Thymus (tissue), 11 donors: ENCODE data around the gene TEX2. TPM values are rescaled to one million over a fixed set of nuclear protein-coding genes. Genes with fewer than 3 reads are reported as not detected.

ENCODE experiments used
- DNase-seq, 9 donors: peaks; one replicate each; pipeline ENCODE4 v3.0.0-alpha.2; 2013; ENCODE audit warnings: low spot score in 9 of 9, low read depth in 6 of 9, missing footprints in 1 of 9
- H3K27ac ChIP-seq, 2 donors: one replicate each; pipeline ENCODE4 v1.5.1; 2013; ENCODE audit warnings: control low read depth in 1 of 2, low read depth in 1 of 2, low read length in 1 of 2, mild to moderate bottlenecking in 1 of 2, moderate library complexity in 1 of 2
- H3K27me3 ChIP-seq, 2 donors: one replicate each; pipeline ENCODE4 v1.5.1; 2013; ENCODE audit warnings: low read length in 1 of 2; ENCODE audit not compliant: control insufficient read depth in 2 of 2, insufficient read depth in 1 of 2
- H3K36me3 ChIP-seq, 2 donors: one replicate each; pipeline ENCODE4 v1.5.1; 2013; ENCODE audit warnings: low read length in 1 of 2, mild to moderate bottlenecking in 1 of 2, moderate library complexity in 1 of 2; ENCODE audit not compliant: control insufficient read depth in 2 of 2, insufficient read depth in 2 of 2
- H3K4me1 ChIP-seq, 2 donors: one replicate each; pipeline ENCODE4 v1.5.1; 2013; ENCODE audit warnings: low read length in 2 of 2; ENCODE audit not compliant: control insufficient read depth in 2 of 2, insufficient read depth in 2 of 2
- H3K4me3 ChIP-seq, 2 donors: one replicate each; pipeline ENCODE4 v1.5.1; 2013; ENCODE audit warnings: low read length in 2 of 2, control low read depth in 1 of 2, mild to moderate bottlenecking in 1 of 2
- H3K9me3 ChIP-seq, 2 donors: one replicate each; pipeline ENCODE4 v1.5.1; 2013; ENCODE audit warnings: low read length in 1 of 2, mild to moderate bottlenecking in 1 of 2; ENCODE audit not compliant: control insufficient read depth in 2 of 2, insufficient read depth in 1 of 2
- WGBS: extraction: QIAGEN DNeasy Blood & Tissue Kit; methylation state at CpG from one replicate; pipeline ENCODE4 v1.1.7; 2013; 5-methylcytosine and 5-hydroxymethylcytosine counted together
- polyA plus RNA-seq: library from polyadenylated mRNA; stranded (reverse); fragments of 200-250 nt; gene quantifications from one replicate; pipeline ENCODE4 v1.2.3, GENCODE V29; 2013
- total RNA-seq: library from RNA; stranded (reverse); fragments of 120-200 nt; gene quantifications from one replicate; pipeline ENCODE4 v1.2.4, GENCODE V29; 2013
- donor health status: healthy.

The TEX2 gene
- total and polyA plus RNA-seq, 2 donors = 8.0 to 8.7 TPM

DNA sequence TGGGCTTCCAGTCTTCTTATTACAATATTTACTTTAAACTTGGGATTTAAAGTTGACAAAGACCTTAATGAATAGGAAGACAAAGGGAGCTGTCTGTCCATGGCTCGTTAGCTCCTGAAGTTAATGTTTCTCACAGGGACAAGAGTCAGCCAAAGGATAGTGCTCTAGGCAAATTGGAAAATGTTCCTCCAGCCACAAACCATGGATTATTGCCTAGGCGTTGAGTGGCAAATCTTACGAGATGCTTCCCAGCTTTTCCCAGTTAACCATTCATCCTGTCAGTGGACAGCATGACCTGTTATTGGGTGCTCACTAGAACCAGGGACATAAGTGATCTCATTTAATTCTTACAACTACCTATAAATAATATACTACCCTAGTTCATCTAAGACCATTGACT lies 3.6 kb downstream of the TEX2 start:
- Histone ChIP-seq H3K36me3 (no peaks in the 10 kb centered on the region), H3K4me1 (peaks cover 24 to 28% of the 10 kb centered on the region in 2 donors), H3K27me3 (no peaks in the 10 kb centered on the region), H3K4me3 (no peak overlapping the region), H3K9me3 (no peaks in the 10 kb centered on the region), H3K27ac (no peak overlapping the region)
- 98% methylated on average over 3 of the region's 3 CpGs for WGBS
- DNase-seq = no peak

DNA sequence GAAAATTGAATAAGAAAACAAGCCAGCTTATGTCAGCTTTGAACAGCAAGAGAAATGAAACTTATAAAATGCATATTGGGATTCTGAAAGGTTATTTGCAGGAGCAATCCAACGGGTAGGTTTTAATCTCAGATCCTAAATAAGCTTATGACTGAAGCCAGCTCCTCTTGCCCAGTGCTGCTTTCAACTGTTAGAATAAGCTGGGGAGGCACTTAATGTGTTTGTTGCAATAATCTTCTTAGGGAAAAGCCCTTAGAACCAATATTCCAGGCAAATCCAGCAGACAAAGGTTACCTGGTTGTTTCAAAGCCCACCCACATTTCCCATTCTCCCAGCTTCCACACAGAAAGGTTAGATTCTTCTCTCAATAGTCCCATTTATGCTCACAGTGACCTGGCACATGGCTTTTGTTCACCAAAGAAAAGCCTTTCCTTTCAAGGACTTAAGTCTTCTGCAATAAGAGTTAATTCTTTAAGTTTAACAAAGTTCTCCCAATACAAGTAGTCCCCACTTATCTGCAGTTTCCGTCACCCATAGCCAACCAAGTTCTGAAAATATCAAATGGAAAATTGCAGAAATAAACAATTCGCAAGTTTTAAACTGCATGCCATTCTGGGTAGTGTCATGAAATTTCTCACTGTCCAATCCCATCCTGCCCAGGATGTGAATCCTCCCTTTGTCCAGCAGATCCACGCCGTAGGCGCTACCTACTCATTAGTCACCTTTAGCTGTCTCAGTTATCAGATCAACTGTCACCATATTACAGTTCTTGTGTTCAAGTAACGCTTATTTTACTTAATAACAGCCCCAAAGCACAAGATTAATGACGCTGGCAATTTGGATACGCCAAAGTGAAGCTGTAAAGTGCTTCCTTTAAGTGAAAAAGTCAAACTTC lies 5.9 kb downstream of the TEX2 start:
- 98% methylated on average over 9 of the region's 9 CpGs for WGBS
- H3K4me1 ChIP-seq = peaks cover 12 to 19% of the 10 kb centered on the region in 2 donors
- H3K36me3 ChIP-seq = no peaks in the 10 kb centered on the region
- no peak overlapping the region for H3K27ac ChIP-seq
- DNase-seq = no peak
- no peak overlapping the region for H3K4me3 ChIP-seq
- no peaks in the 10 kb centered on the region for H3K27me3 ChIP-seq
- H3K9me3 ChIP-seq = no peaks in the 10 kb centered on the region

DNA sequence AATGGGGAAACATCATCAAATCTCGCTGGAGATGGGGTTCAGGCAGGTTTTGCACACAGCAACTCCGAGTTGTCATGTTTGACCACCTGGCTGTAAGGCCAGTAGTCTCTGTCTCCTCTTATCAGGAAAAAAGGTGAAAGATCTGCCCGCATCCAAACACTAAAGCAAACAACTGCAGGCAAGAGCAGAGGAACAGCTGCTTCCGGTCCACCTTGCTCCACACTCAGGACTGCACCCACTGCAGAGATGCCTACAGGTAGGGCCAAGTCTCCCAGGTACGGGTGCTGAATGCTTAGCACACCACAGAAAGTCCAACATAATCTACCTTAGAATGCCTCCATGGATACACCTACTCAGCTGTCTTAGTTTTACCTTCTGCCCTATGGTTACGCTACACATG lies 7.3 kb downstream of the TEX2 start:
- 99% methylated on average over 6 of the region's 6 CpGs for WGBS
- no peak overlapping the region for H3K27ac ChIP-seq
- no peak overlapping the region for H3K4me3 ChIP-seq
- no peaks in the 10 kb centered on the region for H3K36me3 ChIP-seq
- H3K27me3 ChIP-seq = no peaks in the 10 kb centered on the region
- H3K4me1 ChIP-seq = peaks cover 4 to 9% of the 10 kb centered on the region in 2 donors
- no peaks in the 10 kb centered on the region for H3K9me3 ChIP-seq
- no peak for DNase-seq

DNA sequence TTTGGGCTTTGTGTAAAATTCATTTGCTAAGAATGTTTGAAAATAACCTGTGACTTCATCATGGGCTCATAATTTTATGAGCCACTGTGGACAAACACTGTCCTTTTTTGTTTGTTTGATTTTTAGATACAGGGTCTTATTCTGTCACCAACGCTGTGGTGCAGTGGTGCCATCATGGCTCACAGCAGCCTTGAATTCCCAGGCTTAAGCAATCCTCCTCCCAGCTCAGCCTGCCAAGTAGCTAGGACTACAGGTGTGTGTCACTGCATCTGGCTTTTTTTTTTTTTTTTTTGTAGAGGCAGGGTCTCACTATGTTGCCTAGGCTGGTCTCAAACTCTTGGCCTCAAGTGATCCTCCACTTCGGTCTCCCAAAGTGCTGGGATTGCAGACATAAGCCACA lies 8.3 kb downstream of the TEX2 start:
- H3K36me3 ChIP-seq = no peaks in the 10 kb centered on the region
- DNase-seq = no peak
- H3K4me1 ChIP-seq = peaks cover 0 to 9% of the 10 kb centered on the region in 2 donors
- no peak overlapping the region for H3K4me3 ChIP-seq
- H3K27ac ChIP-seq = no peak overlapping the region
- no peaks in the 10 kb centered on the region for H3K27me3 ChIP-seq
- WGBS = 100% methylated on average over 2 of the region's 2 CpGs
- H3K9me3 ChIP-seq = no peaks in the 10 kb centered on the region

DNA sequence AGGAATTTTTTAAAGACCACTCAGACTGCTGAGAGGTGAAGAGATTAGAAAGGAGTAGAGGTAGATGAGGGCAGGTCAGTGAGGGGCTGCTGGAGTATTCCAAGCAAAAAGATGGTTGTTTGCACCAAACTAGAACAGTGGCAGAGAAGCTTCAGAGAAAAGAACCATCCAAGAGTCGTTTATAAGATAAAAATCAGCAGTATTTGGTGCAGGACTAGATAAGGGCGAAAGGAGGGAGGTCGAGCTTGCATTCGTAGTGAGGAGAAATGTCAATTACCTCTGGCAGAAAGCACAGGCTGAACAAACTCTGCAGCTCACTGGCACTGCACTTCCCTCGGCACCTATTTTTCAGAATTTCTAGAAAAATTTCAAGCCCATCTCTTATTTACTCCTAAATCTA lies 9.6 kb downstream of the TEX2 start:
- 88% methylated on average over 5 of the region's 5 CpGs for WGBS
- H3K9me3 ChIP-seq = no peaks in the 10 kb centered on the region
- H3K4me1 ChIP-seq = peaks cover 0 to 9% of the 10 kb centered on the region in 2 donors
- H3K36me3 ChIP-seq = no peaks in the 10 kb centered on the region
- no peaks in the 10 kb centered on the region for H3K27me3 ChIP-seq
- no peak overlapping the region for H3K27ac ChIP-seq
- no peak overlapping the region for H3K4me3 ChIP-seq
- DNase-seq = no peak

DNA sequence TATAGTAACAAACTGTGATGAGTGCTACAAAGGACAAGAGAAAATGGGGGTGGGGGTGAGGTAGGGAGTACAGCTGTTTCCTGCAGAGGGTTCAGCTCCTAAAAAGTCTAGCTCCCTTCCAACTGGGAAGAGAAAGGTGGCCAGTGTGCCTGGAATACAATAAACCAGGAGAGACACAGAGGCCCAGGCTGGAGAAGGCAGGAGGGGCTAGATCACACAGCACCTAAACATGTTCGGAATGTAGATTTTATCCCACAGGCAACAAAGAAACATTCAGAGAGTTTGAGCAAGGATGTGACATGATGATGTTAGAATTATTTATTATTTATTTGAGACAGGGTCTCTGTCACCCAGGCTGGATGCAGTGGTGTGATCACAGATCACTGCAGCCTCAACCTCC lies 10.2 kb downstream of the TEX2 start:
- no peak for DNase-seq
- Histone ChIP-seq H3K4me3 (no peak overlapping the region), H3K27me3 (no peaks in the 10 kb centered on the region), H3K27ac (no peak overlapping the region), H3K4me1 (peaks cover 0 to 12% of the 10 kb centered on the region in 2 donors), H3K9me3 (no peaks in the 10 kb centered on the region), H3K36me3 (no peaks in the 10 kb centered on the region)
- WGBS = 96% methylated on average over 1 of the region's 1 CpG

DNA sequence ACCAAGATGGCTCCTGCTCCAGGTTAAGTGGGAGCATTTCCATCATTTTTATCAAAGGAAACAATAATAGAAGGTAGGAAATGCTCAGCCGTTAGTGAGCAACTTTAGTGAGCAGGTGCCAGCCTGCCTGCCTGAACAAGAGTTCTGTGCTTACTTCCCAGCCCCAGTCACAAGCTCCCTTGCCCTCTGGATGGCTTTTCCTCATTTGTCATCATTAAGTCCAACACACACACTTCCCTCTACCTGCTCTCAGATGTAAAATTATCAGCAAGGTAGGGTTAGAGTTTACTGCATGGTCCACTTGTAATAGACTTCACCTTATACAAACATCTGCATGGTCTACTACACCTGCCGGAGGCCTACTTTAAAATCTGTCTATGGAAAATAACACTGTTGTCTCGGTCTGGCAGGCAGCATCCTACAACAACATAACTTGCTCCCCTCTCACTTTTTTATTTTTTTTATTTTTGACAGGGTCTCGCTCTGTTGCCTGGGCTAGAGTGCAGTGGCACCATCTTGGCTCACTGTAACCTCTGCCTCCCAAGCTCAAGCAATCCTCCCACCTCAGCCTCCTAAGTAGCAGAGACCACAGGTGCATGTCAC lies 12.7 kb downstream of the TEX2 start:
- DNase-seq = no peak
- H3K4me3 ChIP-seq = no peak overlapping the region
- no peak overlapping the region for H3K27ac ChIP-seq
- no peaks in the 10 kb centered on the region for H3K27me3 ChIP-seq
- H3K36me3 ChIP-seq = peaks cover 0 to 2% of the 10 kb centered on the region in 2 donors
- WGBS = 91% methylated on average over 4 of the region's 4 CpGs
- H3K4me1 ChIP-seq = peaks cover 0 to 12% of the 10 kb centered on the region in 2 donors
- H3K9me3 ChIP-seq = no peaks in the 10 kb centered on the region

DNA sequence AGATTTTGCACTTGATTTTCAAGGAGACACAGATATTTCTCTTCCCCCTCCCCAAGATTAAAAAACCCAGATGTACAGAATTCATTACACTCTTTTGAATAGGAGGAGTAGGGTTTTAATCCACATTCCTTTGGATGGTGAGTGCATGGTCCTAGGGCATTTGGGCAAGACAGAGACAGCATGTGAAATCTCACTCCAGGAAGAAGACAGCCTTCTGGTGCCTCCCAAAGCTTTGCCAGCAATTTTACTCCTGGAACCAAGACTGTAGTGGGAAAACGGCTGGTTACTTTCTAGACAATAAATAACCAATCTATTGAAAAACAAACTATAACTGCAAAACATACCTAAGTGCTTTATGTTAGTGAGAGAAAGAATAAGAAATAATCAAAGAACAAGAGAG lies 15.2 kb downstream of the TEX2 start:
- no peaks in the 10 kb centered on the region for H3K27me3 ChIP-seq
- H3K9me3 ChIP-seq = no peaks in the 10 kb centered on the region
- H3K4me3 ChIP-seq = no peak overlapping the region
- no peak overlapping the region for H3K27ac ChIP-seq
- 96% methylated on average over 1 of the region's 1 CpG for WGBS
- peaks cover 0 to 12% of the 10 kb centered on the region in 2 donors for H3K4me1 ChIP-seq
- DNase-seq = no peak
- H3K36me3 ChIP-seq = peaks cover 0 to 2% of the 10 kb centered on the region in 2 donors
